ENCODE data around the gene C1GALT1. TPM values are rescaled to one million over a fixed set of nuclear protein-coding genes. Genes with fewer than 3 reads are reported as not detected.
"Not testable (repeated sequence)": the region's sequence is repeated elsewhere in the genome, so short reads cannot be mapped to it uniquely, and the experiment has no call there.

Gene C1GALT1
- polyA plus RNA-seq, 3 donors = 12.5 to 47.7 (median 45.1) TPM

- intact Hi-C loops (cut with micrococcal nuclease) = no loop called here
- TF ChIP-seq, protein P1, sequence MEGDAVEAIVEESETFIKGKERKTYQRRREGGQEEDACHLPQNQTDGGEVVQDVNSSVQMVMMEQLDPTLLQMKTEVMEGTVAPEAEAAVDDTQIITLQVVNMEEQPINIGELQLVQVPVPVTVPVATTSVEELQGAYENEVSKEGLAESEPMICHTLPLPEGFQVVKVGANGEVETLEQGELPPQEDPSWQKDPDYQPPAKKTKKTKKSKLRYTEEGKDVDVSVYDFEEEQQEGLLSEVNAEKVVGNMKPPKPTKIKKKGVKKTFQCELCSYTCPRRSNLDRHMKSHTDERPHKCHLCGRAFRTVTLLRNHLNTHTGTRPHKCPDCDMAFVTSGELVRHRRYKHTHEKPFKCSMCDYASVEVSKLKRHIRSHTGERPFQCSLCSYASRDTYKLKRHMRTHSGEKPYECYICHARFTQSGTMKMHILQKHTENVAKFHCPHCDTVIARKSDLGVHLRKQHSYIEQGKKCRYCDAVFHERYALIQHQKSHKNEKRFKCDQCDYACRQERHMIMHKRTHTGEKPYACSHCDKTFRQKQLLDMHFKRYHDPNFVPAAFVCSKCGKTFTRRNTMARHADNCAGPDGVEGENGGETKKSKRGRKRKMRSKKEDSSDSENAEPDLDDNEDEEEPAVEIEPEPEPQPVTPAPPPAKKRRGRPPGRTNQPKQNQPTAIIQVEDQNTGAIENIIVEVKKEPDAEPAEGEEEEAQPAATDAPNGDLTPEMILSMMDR (IDR thresholded peaks at IDR 0.05) = no peak
- Histone ChIP-seq H3K27me3 (ENCODE audit: control insufficient read depth in 2 of 2, insufficient read depth in 2 of 2, low read length in 2 of 2) (no peaks in the 10 kb centered on the region), H3K36me3 (replicated peaks in 1 of 2; ENCODE audit: control insufficient read depth in 1 of 2, insufficient read depth in 2 of 2, low read length in 2 of 2) (no peaks in the 10 kb centered on the region), H3K79me2 (ENCODE audit: insufficient read depth, low read length) (no peaks in the 10 kb centered on the region), H3K4me2 (replicated peaks; ENCODE audit: extremely low read depth, low read length, poor library complexity, severe bottlenecking) (no peak overlapping the region), H3K4me1 (ENCODE audit: control insufficient read depth in 1 of 2, insufficient read depth in 2 of 2, low read length in 2 of 2) (peaks cover 5 to 15% of the 10 kb centered on the region in 2 donors), H4K20me1 (ENCODE audit: insufficient read depth, low read length) (no peaks in the 10 kb centered on the region), H3K9ac (ENCODE audit: insufficient read depth, low read length, poor library complexity, severe bottlenecking) (no peak overlapping the region), H3K9me3 (replicated peaks in 1 of 2; ENCODE audit: control insufficient read depth in 1 of 2, insufficient read depth in 1 of 2, low read length in 2 of 2) (peaks cover 14 to 15% of the 10 kb centered on the region in 2 donors), H3K27ac (ENCODE audit: low read depth in 1 of 2, low read length in 2 of 2) (no peak overlapping the region), H2AFZ (ENCODE audit: insufficient read depth, low read depth, low read length, poor library complexity, severe bottlenecking) (no peak overlapping the region), H3K4me3 (replicated peaks in 1 of 3; ENCODE audit: low read depth in 2 of 3, low read length in 3 of 3) (no peak overlapping the region)
- peaks cover 17% of the 10 kb centered on the region for H3K4me1 Mint-ChIP-seq
- H3K27ac Mint-ChIP-seq = no peak overlapping the region
- no CpG with 5 or more reads among the region's 1 CpG for WGBS (ENCODE audit: insufficient coverage)
- peaks cover 0 to 2% (median 2%) of the 10 kb centered on the region in 3 donors for H3K27me3 Mint-ChIP-seq (ENCODE audit: low read depth in 3 of 3)
- peaks cover 0 to 4% of the 10 kb centered on the region in 2 donors for H3K36me3 Mint-ChIP-seq
- DNase-seq = no peak
- no peak overlapping the region for H3K4me3 Mint-ChIP-seq
- peaks cover 11 to 25% (median 20%) of the 10 kb centered on the region in 7 donors for H3K9me3 Mint-ChIP-seq
Measured at GRCh38 chr7:7151865-7152264, 30.5 kb upstream of the C1GALT1 start.

DNA sequence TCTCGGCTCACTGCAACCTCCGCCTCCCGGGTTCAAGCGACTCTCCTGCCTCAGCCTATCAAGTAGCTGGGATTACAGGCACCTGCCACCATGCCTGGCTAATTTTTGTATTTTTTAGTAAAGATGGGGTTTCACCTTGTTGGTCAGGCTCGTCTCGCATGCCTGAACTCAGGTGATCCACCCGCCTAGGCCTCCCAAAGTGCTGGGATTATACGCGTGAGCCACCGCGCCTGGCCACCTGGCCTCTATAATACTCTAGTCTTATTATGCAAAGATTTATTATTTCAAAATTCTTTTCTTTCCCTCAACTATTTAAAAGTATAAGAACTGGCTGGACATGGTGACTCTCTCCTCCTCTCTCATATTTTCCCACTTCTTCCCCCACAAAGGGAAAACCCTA is 30.0 kb upstream of the C1GALT1 start:
- DNase-seq = no peak
- TF ChIP-seq, protein P1 (IDR thresholded peaks at IDR 0.05) = no peak
- H3K4me1 Mint-ChIP-seq = peaks cover 20% of the 10 kb centered on the region
- H3K9me3 Mint-ChIP-seq = peaks cover 11 to 25% (median 20%) of the 10 kb centered on the region in 7 donors
- Histone ChIP-seq H3K4me2 (replicated peaks; ENCODE audit: extremely low read depth, low read length, poor library complexity, severe bottlenecking) (no peak overlapping the region), H3K9ac (ENCODE audit: insufficient read depth, low read length, poor library complexity, severe bottlenecking) (no peak overlapping the region), H3K4me3 (replicated peaks in 1 of 3; ENCODE audit: low read depth in 2 of 3, low read length in 3 of 3) (no peak overlapping the region), H3K9me3 (replicated peaks in 1 of 2; ENCODE audit: control insufficient read depth in 1 of 2, insufficient read depth in 1 of 2, low read length in 2 of 2) (peaks cover 14 to 15% of the 10 kb centered on the region in 2 donors), H3K79me2 (ENCODE audit: insufficient read depth, low read length) (no peaks in the 10 kb centered on the region), H3K36me3 (replicated peaks in 1 of 2; ENCODE audit: control insufficient read depth in 1 of 2, insufficient read depth in 2 of 2, low read length in 2 of 2) (no peaks in the 10 kb centered on the region), H2AFZ (ENCODE audit: insufficient read depth, low read depth, low read length, poor library complexity, severe bottlenecking) (no peak overlapping the region), H3K4me1 (ENCODE audit: control insufficient read depth in 1 of 2, insufficient read depth in 2 of 2, low read length in 2 of 2) (peaks cover 9 to 20% of the 10 kb centered on the region in 2 donors), H3K27me3 (ENCODE audit: control insufficient read depth in 2 of 2, insufficient read depth in 2 of 2, low read length in 2 of 2) (no peaks in the 10 kb centered on the region), H3K27ac (ENCODE audit: low read depth in 1 of 2, low read length in 2 of 2) (no peak overlapping the region), H4K20me1 (ENCODE audit: insufficient read depth, low read length) (no peaks in the 10 kb centered on the region)
- no peak overlapping the region for H3K27ac Mint-ChIP-seq
- WGBS (ENCODE audit: insufficient coverage) = 94% methylated on average over 3 of the region's 11 CpGs
- intact Hi-C loops (cut with micrococcal nuclease) = no loop called here
- H3K36me3 Mint-ChIP-seq = peaks cover 0 to 4% of the 10 kb centered on the region in 2 donors
- no peak overlapping the region for H3K4me3 Mint-ChIP-seq
- H3K27me3 Mint-ChIP-seq (ENCODE audit: low read depth in 3 of 3) = peaks cover 0 to 2% (median 2%) of the 10 kb centered on the region in 3 donors

DNA sequence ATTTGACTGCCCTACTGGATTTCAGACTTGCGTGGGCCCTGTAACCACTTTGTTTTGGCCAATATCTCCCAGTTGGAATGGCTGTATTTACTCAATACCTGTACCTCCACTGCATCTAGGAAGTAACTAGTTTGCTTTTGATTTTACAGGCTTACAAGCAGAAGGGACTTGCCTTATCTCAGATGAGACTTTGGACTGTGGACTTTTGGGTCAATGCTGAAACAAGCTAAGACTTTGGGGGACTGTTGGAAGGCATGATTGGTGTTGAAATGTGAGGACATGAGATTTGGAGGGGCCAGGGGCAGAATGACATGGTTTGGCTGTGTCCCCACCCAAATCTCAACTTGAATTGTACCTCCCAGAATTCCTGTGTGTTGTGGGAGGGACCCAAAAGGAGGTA is 28.0 kb upstream of the C1GALT1 start:
- DNase-seq; H3K4me2 ChIP-seq (replicated peaks; ENCODE audit: extremely low read depth, low read length, poor library complexity, severe bottlenecking); H3K27ac ChIP-seq (ENCODE audit: low read depth in 1 of 2, low read length in 2 of 2); H3K27ac Mint-ChIP-seq; H3K4me3 Mint-ChIP-seq; H3K36me3 Mint-ChIP-seq; H2AFZ ChIP-seq (ENCODE audit: insufficient read depth, low read depth, low read length, poor library complexity, severe bottlenecking); H4K20me1 ChIP-seq (ENCODE audit: insufficient read depth, low read length); H3K27me3 ChIP-seq (ENCODE audit: control insufficient read depth in 2 of 2, insufficient read depth in 2 of 2, low read length in 2 of 2); H3K36me3 ChIP-seq (replicated peaks in 1 of 2; ENCODE audit: control insufficient read depth in 1 of 2, insufficient read depth in 2 of 2, low read length in 2 of 2); H3K27me3 Mint-ChIP-seq (ENCODE audit: low read depth in 3 of 3); intact Hi-C loops (cut with micrococcal nuclease); H3K79me2 ChIP-seq (ENCODE audit: insufficient read depth, low read length); H3K9ac ChIP-seq (ENCODE audit: insufficient read depth, low read length, poor library complexity, severe bottlenecking); H3K4me3 ChIP-seq (replicated peaks in 1 of 3; ENCODE audit: low read depth in 2 of 3, low read length in 3 of 3): not testable (repeated sequence)
- Histone ChIP-seq H3K9me3 (replicated peaks in 1 of 2; ENCODE audit: control insufficient read depth in 1 of 2, insufficient read depth in 1 of 2, low read length in 2 of 2) (peaks cover 14 to 15% of the 10 kb centered on the region in 2 donors), H3K4me1 (ENCODE audit: control insufficient read depth in 1 of 2, insufficient read depth in 2 of 2, low read length in 2 of 2) (peaks cover 26 to 40% of the 10 kb centered on the region in 2 donors)
- peaks cover 11 to 25% (median 20%) of the 10 kb centered on the region in 7 donors for H3K9me3 Mint-ChIP-seq
- 80% methylated on average over 1 of the region's 1 CpG for WGBS (ENCODE audit: insufficient coverage)
- H3K4me1 Mint-ChIP-seq = peaks cover 37% of the 10 kb centered on the region
